ENCODE measurements around the gene LAPTM4A.

LAPTM4A gene

GRCh38 chr2:20054119-20054518 is 2.7 kb upstream of the LAPTM4A start:
- no peak overlapping the region for H3K18ac ChIP-seq (ENCODE audit: low read length)
- no peak overlapping the region for H3K27ac ChIP-seq (ENCODE audit: low read depth, low read length)
- no peak overlapping the region for H4K91ac ChIP-seq (ENCODE audit: low read depth, low read length)
- H3K4ac ChIP-seq (ENCODE audit: low read depth, low read length), result no peak overlapping the region
- H3K4me3 ChIP-seq (ENCODE audit: low read depth, low read length), result no peak overlapping the region
- peaks cover 5% of the 10 kb centered on the region in 2 experiments for H3K4me1 ChIP-seq (ENCODE audit: control insufficient read depth in 1 of 2, insufficient read depth in 2 of 2, low read length in 2 of 2)
- H3K79me2 ChIP-seq (ENCODE audit: control insufficient read depth, insufficient read depth, low read length, poor library complexity), result peaks cover 17% of the 10 kb centered on the region
- H3K14ac ChIP-seq (ENCODE audit: low read length), result no peak overlapping the region
- H3K9me3 ChIP-seq (ENCODE audit: insufficient read depth, low read depth, low read length), result no peaks in the 10 kb centered on the region
- no peak overlapping the region for H4K8ac ChIP-seq (ENCODE audit: low read depth, low read length)
- H2BK120ac ChIP-seq (ENCODE audit: insufficient read depth, low read length, poor library complexity), result peak overlapping the region; percentile 10
- H2BK5ac ChIP-seq (ENCODE audit: low read depth, low read length, poor library complexity), result no peak overlapping the region
- WGBS (ENCODE audit: extremely low coverage, insufficient coverage, insufficient read length), result no CpG with 5 or more reads among the region's 6 CpGs
- no peak overlapping the region for H3K4me2 ChIP-seq (ENCODE audit: low read length)
- H3K36me3 ChIP-seq (ENCODE audit: control insufficient read depth in 1 of 2, insufficient read depth in 2 of 2, low read length in 2 of 2), result no peaks in the 10 kb centered on the region
- no peak overlapping the region for H4K12ac ChIP-seq (ENCODE audit: low read depth, low read length)
- H2AK5ac ChIP-seq (ENCODE audit: low read length), result peak overlapping the region; percentile 52
- peaks cover 18% of the 10 kb centered on the region for H3K79me1 ChIP-seq (ENCODE audit: low read length)
- H3K27me3 ChIP-seq (ENCODE audit: insufficient read depth, low read length), result no peaks in the 10 kb centered on the region
- peak overlapping the region; percentile 67 for H2BK12ac ChIP-seq (ENCODE audit: low read length)
- no peak overlapping the region for H2AFZ ChIP-seq (ENCODE audit: insufficient read depth, low read length, poor library complexity)
- no peak for DNase-seq
- H3K23ac ChIP-seq (ENCODE audit: low read length), result no peak overlapping the region
- no peak overlapping the region for H3K9ac ChIP-seq (ENCODE audit: low read length)

- Histone ChIP-seq H3K27me3 (ENCODE audit: insufficient read depth, low read length) (no peaks in the 10 kb centered on the region), H3K4ac (ENCODE audit: low read depth, low read length) (no peak overlapping the region), H2BK12ac (ENCODE audit: low read length) (no peak overlapping the region), H3K4me3 (ENCODE audit: low read depth, low read length) (no peak overlapping the region), H2AFZ (ENCODE audit: insufficient read depth, low read length, poor library complexity) (no peak overlapping the region), H2BK5ac (ENCODE audit: low read depth, low read length, poor library complexity) (no peak overlapping the region), H3K23ac (ENCODE audit: low read length) (no peak overlapping the region), H3K79me2 (ENCODE audit: control insufficient read depth, insufficient read depth, low read length, poor library complexity) (peaks cover 19% of the 10 kb centered on the region), H3K18ac (ENCODE audit: low read length) (no peak overlapping the region), H4K8ac (ENCODE audit: low read depth, low read length) (no peak overlapping the region), H3K27ac (ENCODE audit: low read depth, low read length) (no peak overlapping the region), H3K14ac (ENCODE audit: low read length) (no peak overlapping the region), H3K4me1 (ENCODE audit: control insufficient read depth in 1 of 2, insufficient read depth in 2 of 2, low read length in 2 of 2) (peaks cover 5% of the 10 kb centered on the region in 2 experiments), H2AK5ac (ENCODE audit: low read length) (no peak overlapping the region), H3K9ac (ENCODE audit: low read length) (no peak overlapping the region), H3K4me2 (ENCODE audit: low read length) (peak overlapping the region; percentile 68), H2BK120ac (ENCODE audit: insufficient read depth, low read length, poor library complexity) (no peak overlapping the region), H3K36me3 (ENCODE audit: control insufficient read depth in 1 of 2, insufficient read depth in 2 of 2, low read length in 2 of 2) (no peaks in the 10 kb centered on the region), H4K12ac (ENCODE audit: low read depth, low read length) (no peak overlapping the region), H3K79me1 (ENCODE audit: low read length) (peaks cover 18% of the 10 kb centered on the region), H4K91ac (ENCODE audit: low read depth, low read length) (no peak overlapping the region), H3K9me3 (ENCODE audit: insufficient read depth, low read depth, low read length) (no peaks in the 10 kb centered on the region)
- no CpG with 5 or more reads among the region's 5 CpGs for WGBS (ENCODE audit: extremely low coverage, insufficient coverage, insufficient read length)
- peak; percentile 51 to 70 for DNase-seq
These were observed 1.4 kb upstream of the LAPTM4A start for GRCh38 chr2:20052861-20053281.

GRCh38 chr2:20052229-20052851 is 912 bp upstream of the LAPTM4A start:
- Histone ChIP-seq H2AFZ (ENCODE audit: insufficient read depth, low read length, poor library complexity) (peak overlapping the region; percentile 54), H3K79me2 (ENCODE audit: control insufficient read depth, insufficient read depth, low read length, poor library complexity) (peaks cover 19% of the 10 kb centered on the region), H3K27ac (ENCODE audit: low read depth, low read length) (peak overlapping the region; percentile 64), H3K14ac (ENCODE audit: low read length) (peak overlapping the region; percentile 84), H3K23ac (ENCODE audit: low read length) (no peak overlapping the region), H3K4me3 (ENCODE audit: low read depth, low read length) (peak overlapping the region; percentile 44), H4K91ac (ENCODE audit: low read depth, low read length) (peak overlapping the region; percentile 92), H3K36me3 (ENCODE audit: control insufficient read depth in 1 of 2, insufficient read depth in 2 of 2, low read length in 2 of 2) (no peaks in the 10 kb centered on the region), H3K4me2 (ENCODE audit: low read length) (peak overlapping the region; percentile 68), H2BK5ac (ENCODE audit: low read depth, low read length, poor library complexity) (peak overlapping the region; percentile 90), H3K79me1 (ENCODE audit: low read length) (peaks cover 18% of the 10 kb centered on the region), H4K8ac (ENCODE audit: low read depth, low read length) (peak overlapping the region; percentile 75), H2AK5ac (ENCODE audit: low read length) (no peak overlapping the region), H3K9me3 (ENCODE audit: insufficient read depth, low read depth, low read length) (no peaks in the 10 kb centered on the region), H3K9ac (ENCODE audit: low read length) (peak overlapping the region; percentile 65), H4K12ac (ENCODE audit: low read depth, low read length) (peak overlapping the region; percentile 86), H3K18ac (ENCODE audit: low read length) (no peak overlapping the region), H2BK120ac (ENCODE audit: insufficient read depth, low read length, poor library complexity) (peak overlapping the region; percentile 86), H3K27me3 (ENCODE audit: insufficient read depth, low read length) (no peaks in the 10 kb centered on the region), H3K4ac (ENCODE audit: low read depth, low read length) (peak overlapping the region; percentile 82), H2BK12ac (ENCODE audit: low read length) (peak overlapping the region; percentile 68), H3K4me1 (ENCODE audit: control insufficient read depth in 1 of 2, insufficient read depth in 2 of 2, low read length in 2 of 2) (peaks cover 5% of the 10 kb centered on the region in 2 experiments)
- no CpG with 5 or more reads among the region's 10 CpGs for WGBS (ENCODE audit: extremely low coverage, insufficient coverage, insufficient read length)
- DNase-seq, result peak in 1 of 2 donors; percentile 55

DNA sequence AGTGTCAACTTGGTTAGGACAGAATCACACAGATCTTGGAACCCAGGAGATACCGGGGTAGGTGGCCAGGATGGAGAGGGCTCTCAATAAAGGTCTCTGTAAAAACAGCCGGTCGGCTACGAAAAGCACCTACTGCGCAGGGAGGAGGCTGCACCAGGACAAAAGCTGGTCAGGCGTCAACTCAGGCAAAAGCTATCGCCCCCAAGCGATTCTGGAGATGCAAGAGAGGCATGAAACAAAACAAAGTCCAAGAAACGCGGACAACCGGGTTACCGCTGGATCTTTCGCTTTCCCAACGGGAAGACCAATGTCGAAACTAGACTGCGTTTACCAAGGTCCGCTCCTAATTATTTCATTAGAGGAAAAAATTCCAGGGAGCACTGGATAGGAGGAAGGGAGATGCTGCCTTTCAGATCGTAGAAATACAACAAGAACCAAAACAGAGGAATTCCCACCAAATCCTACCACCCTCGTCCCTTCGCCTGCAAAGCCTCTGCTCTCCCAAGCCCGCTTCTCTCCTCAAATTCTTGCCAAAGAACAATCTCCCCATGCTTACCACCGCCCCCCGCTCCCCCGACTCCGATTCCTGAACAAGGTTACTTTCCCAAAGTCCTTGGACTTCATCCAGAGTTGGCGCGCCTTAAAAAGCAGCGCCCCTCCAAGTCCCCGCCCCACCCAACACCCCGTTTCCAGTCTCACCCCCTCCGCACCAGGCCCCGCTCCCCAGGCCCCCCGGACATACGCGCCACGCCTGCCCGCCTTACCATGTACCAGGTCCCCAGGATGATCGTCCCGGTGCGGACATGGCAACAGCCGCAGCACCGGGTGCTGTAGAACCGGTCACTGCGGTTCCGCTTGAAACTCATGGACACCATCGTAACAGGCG is 539 bp downstream of the LAPTM4A start:
- no peak overlapping the region for H2BK12ac ChIP-seq (ENCODE audit: low read length)
- WGBS (ENCODE audit: extremely low coverage, insufficient coverage, insufficient read length), result no CpG with 5 or more reads among the region's 47 CpGs
- H4K12ac ChIP-seq (ENCODE audit: low read depth, low read length), result peak overlapping the region; percentile 85
- H3K23ac ChIP-seq (ENCODE audit: low read length), result no peak overlapping the region
- peak overlapping the region; percentile 94 for H3K27ac ChIP-seq (ENCODE audit: low read depth, low read length)
- H3K4me1 ChIP-seq (ENCODE audit: control insufficient read depth in 1 of 2, insufficient read depth in 2 of 2, low read length in 2 of 2), result peaks cover 5% of the 10 kb centered on the region in 2 experiments
- peak overlapping the region; percentile 94 for H4K91ac ChIP-seq (ENCODE audit: low read depth, low read length)
- peak overlapping the region; percentile 86 for H2AK5ac ChIP-seq (ENCODE audit: low read length)
- peak overlapping the region; percentile 95 for H3K14ac ChIP-seq (ENCODE audit: low read length)
- peak overlapping the region; percentile 95 for H3K4me3 ChIP-seq (ENCODE audit: low read depth, low read length)
- peak; percentile 53 to 70 for DNase-seq
- H3K79me2 ChIP-seq (ENCODE audit: control insufficient read depth, insufficient read depth, low read length, poor library complexity), result peaks cover 25% of the 10 kb centered on the region
- H2AFZ ChIP-seq (ENCODE audit: insufficient read depth, low read length, poor library complexity), result peak overlapping the region; percentile 84
- H3K27me3 ChIP-seq (ENCODE audit: insufficient read depth, low read length), result no peaks in the 10 kb centered on the region
- H3K36me3 ChIP-seq (ENCODE audit: control insufficient read depth in 1 of 2, insufficient read depth in 2 of 2, low read length in 2 of 2), result peaks cover 0 to 2% of the 10 kb centered on the region in 2 experiments
- H3K4ac ChIP-seq (ENCODE audit: low read depth, low read length), result peak overlapping the region; percentile 100
- peak overlapping the region; percentile 92 for H2BK120ac ChIP-seq (ENCODE audit: insufficient read depth, low read length, poor library complexity)
- H3K9me3 ChIP-seq (ENCODE audit: insufficient read depth, low read depth, low read length), result no peaks in the 10 kb centered on the region
- peak overlapping the region; percentile 86 for H3K9ac ChIP-seq (ENCODE audit: low read length)
- H2BK5ac ChIP-seq (ENCODE audit: low read depth, low read length, poor library complexity), result peak overlapping the region; percentile 90
- peak overlapping the region; percentile 79 for H4K8ac ChIP-seq (ENCODE audit: low read depth, low read length)
- H3K4me2 ChIP-seq (ENCODE audit: low read length), result peak overlapping the region; percentile 68
- peaks cover 18% of the 10 kb centered on the region for H3K79me1 ChIP-seq (ENCODE audit: low read length)
- H3K18ac ChIP-seq (ENCODE audit: low read length), result peak overlapping the region; percentile 95

All from trophoblast cell (in vitro differentiated cells and primary cell).